Endothelial cell of umbilical vein (primary cell): ENCODE data around the gene SPAG8. TPM values are rescaled to one million over a fixed set of nuclear protein-coding genes. Genes with fewer than 3 reads are reported as not detected.

Source experiments
- BruUV-seq: library from RNA; stranded (reverse); fragments of 400-500 nt; replicated peaks from 2 replicates; lab custom pipeline; 2021; lab: Mats Ljungman, UMichigan
- CTCF ChIA-PET: fragments of 300-600, 350-600 bp; sonication (Branson Sonifier 250); formaldehyde crosslinking; loops from one replicate; lab custom pipeline; 2021; ENCODE audit warnings: antibody characterized with exemption, inconsistent platforms; lab: Charles Lee
- POLR2A ChIA-PET: fragments of 300-600, 350-600 bp; sonication (Branson Sonifier 250); formaldehyde crosslinking; loops from one replicate; lab custom pipeline; 2021; ENCODE audit warnings: antibody characterized with exemption, inconsistent platforms; lab: Charles Lee
- DNase-seq: peaks from one replicate; pipeline ENCODE4 v3.0.0-alpha.2; 2011; ENCODE audit warnings: low read depth, low spot score
- FAIRE-seq: peaks from 2 replicates; lab custom pipeline; 2011; peaks lifted over from hg19 to GRCh38; lab: Jason Lieb, UNC
- H2AFZ ChIP-seq: 2 replicates; pipeline ENCODE4 v1.6.0; 2012; ENCODE audit warnings: low read depth, low read length, control low read depth, inconsistent platforms
- H3K27ac ChIP-seq: 2 replicates; pipeline ENCODE4 v1.5.1; 2011; ENCODE audit warnings: low read depth, mild to moderate bottlenecking, control low read depth, low read length, moderate library complexity; ENCODE audit not compliant: insufficient read depth
- H3K27me3 ChIP-seq, 2 experiments: 2 replicates each; pipeline versions ENCODE4 v1.6.0 to v1.6.1; 2011; ENCODE audit warnings: low read length in 2 of 2, mixed read lengths in 1 of 2; ENCODE audit not compliant: control insufficient read depth in 2 of 2, insufficient read depth in 2 of 2
- H3K36me3 ChIP-seq, 2 experiments: 2 replicates in 1 of 2; 3 replicates in 1 of 2; pipeline ENCODE4 v1.5.1; 2011; ENCODE audit warnings: low read length in 2 of 2, mild to moderate bottlenecking in 1 of 2, moderate library complexity in 1 of 2; ENCODE audit not compliant: control insufficient read depth in 2 of 2, insufficient read depth in 2 of 2; ENCODE audit errors: extremely low read depth in 1 of 2
- H3K4me1 ChIP-seq: 3 replicates; pipeline ENCODE4 v1.5.1; 2011; ENCODE audit warnings: mild to moderate bottlenecking, low read length; ENCODE audit not compliant: control insufficient read depth, insufficient read depth; ENCODE audit errors: extremely low read depth
- H3K4me2 ChIP-seq: 2 replicates; pipeline ENCODE4 v1.6.1; 2011; ENCODE audit warnings: low read length, control low read depth, mixed read lengths; ENCODE audit not compliant: insufficient read depth
- H3K4me3 ChIP-seq, 3 experiments: fragments of 200-600 bp in 1 of 3; sonication (generic), shearing (Covaris generic) in 1 of 3; replicated peaks in 1 of 3; 2 replicates each; pipeline ENCODE4 v1.5.1; 2011 to 2016; ENCODE audit warnings: control low read depth in 3 of 3, low read length in 3 of 3, mild to moderate bottlenecking in 2 of 3, inconsistent platforms in 1 of 3, low read depth in 1 of 3, moderate library complexity in 1 of 3; ENCODE audit not compliant: insufficient read depth in 1 of 3
- H3K79me2 ChIP-seq: 2 replicates; pipeline ENCODE4 v1.6.0; 2012; ENCODE audit warnings: low read length, inconsistent platforms; ENCODE audit not compliant: control insufficient read depth, insufficient read depth
- H3K9ac ChIP-seq: replicated peaks from 2 replicates; pipeline ENCODE3; 2011; ENCODE audit warnings: low read length, control low read depth; ENCODE audit not compliant: insufficient read depth; ENCODE audit errors: extremely low read depth
- H3K9me1 ChIP-seq: replicated peaks from 3 replicates; pipeline ENCODE4 v1.6.0; 2011; ENCODE audit warnings: mild to moderate bottlenecking, low read length; ENCODE audit not compliant: control insufficient read depth, insufficient read depth; ENCODE audit errors: extremely low read depth
- H3K9me3 ChIP-seq: replicated peaks from 2 replicates; pipeline ENCODE4 v1.5.1; 2012; ENCODE audit warnings: low read length, inconsistent platforms; ENCODE audit not compliant: control insufficient read depth, insufficient read depth
- H4K20me1 ChIP-seq: replicated peaks from 2 replicates; pipeline ENCODE3; 2011; ENCODE audit warnings: mild to moderate bottlenecking, low read length; ENCODE audit not compliant: control insufficient read depth, insufficient read depth; ENCODE audit errors: extremely low read depth
- EZH2 ChIP-seq: IDR thresholded peaks from 2 replicates; pipeline ENCODE4 v1.6.1; 2012; ENCODE audit warnings: borderline replicate concordance, low read depth, mild to moderate bottlenecking, moderate library complexity, low read length, inconsistent platforms; ENCODE audit not compliant: severe bottlenecking
- FOS ChIP-seq: IDR thresholded peaks from 2 replicates; pipeline ENCODE4 v1.6.1; 2011; ENCODE audit warnings: mild to moderate bottlenecking, low read length, moderate library complexity, borderline replicate concordance; ENCODE audit not compliant: insufficient read depth
- GATA2 ChIP-seq: IDR thresholded peaks from 2 replicates; pipeline ENCODE4 v1.7.0; 2011; ENCODE audit warnings: low read depth, mild to moderate bottlenecking, moderate library complexity, mixed read lengths, low read length; ENCODE audit not compliant: insufficient read length, insufficient read depth
- JUN ChIP-seq: IDR thresholded peaks from 2 replicates; pipeline ENCODE4 v1.6.1; 2011; ENCODE audit warnings: borderline replicate concordance, low read depth; ENCODE audit not compliant: insufficient read length, insufficient read depth
- MYC ChIP-seq: IDR thresholded peaks from one replicate; pipeline ENCODE4 v1.6.1; 2011; ENCODE audit warnings: mild to moderate bottlenecking, low read depth, low read length
- POLR2A ChIP-seq: IDR thresholded peaks from 2 replicates; pipeline ENCODE4 v1.6.1; 2012; ENCODE audit warnings: low read depth, mild to moderate bottlenecking, control low read depth, low read length
- POLR2AphosphoS5 ChIP-seq: IDR thresholded peaks from 2 replicates; pipeline ENCODE4 v1.6.1; 2012; ENCODE audit warnings: low read depth, mild to moderate bottlenecking, control low read depth, low read length, moderate library complexity; ENCODE audit not compliant: insufficient read depth
- dilution Hi-C: fragments of 300-500 bp; cut with MboI; formaldehyde crosslinking; loops from one replicate; pipeline ENCODE4 v1.15.0; 2019; ENCODE audit warnings: low sequenced_read_pairs; ENCODE audit not compliant: extremely low pct_ligation_motif_present
- intact Hi-C: fragments of 100-400 bp; cut with micrococcal nuclease; formaldehyde crosslinking; loops from one replicate; pipeline ENCODE4 v1.10.0; 2022
- polyA plus RNA-seq, 4 experiments: library from polyadenylated mRNA; depleted of rRNA in 3 of 4; stranded (reverse) in 3 of 4; unstranded in 1 of 4; fragments of >200 nt; gene quantifications; 2 replicates each; pipeline versions ENCODE4 v1.2.1 to v1.2.3, GENCODE V29; 2011 to 2012; ENCODE audit warnings: missing spikeins in 1 of 4
- total RNA-seq: library from RNA; stranded (reverse); gene quantifications from 2 replicates; pipeline ENCODE4 v1.2.3, GENCODE V29; 2021
- TF ChIP-seq, protein P1 (sequence below), 2 donors: IDR thresholded peaks; 1 replicate in 1 of 2; 2 replicates in 1 of 2; pipeline ENCODE4 v1.5.1; 2011; ENCODE audit warnings: low read length in 2 of 2, mild to moderate bottlenecking in 2 of 2, moderate library complexity in 2 of 2, control low read depth in 1 of 2, inconsistent platforms in 1 of 2, low read depth in 1 of 2; ENCODE audit not compliant: insufficient read depth in 1 of 2; ENCODE audit errors: extremely low read depth in 1 of 2
- TF ChIP-seq, protein P2 (sequence below): IDR thresholded peaks from 2 replicates; pipeline ENCODE4 v1.6.1; 2011; ENCODE audit not compliant: insufficient read depth, insufficient read length

SPAG8 gene
- total and polyA plus RNA-seq, 2 donors (not counting 3 experiments of a cell fraction or from before 2014, with no cell fraction given): 0.21 to 0.69 TPM

- ChIA-PET POLR2A (interaction anchor here (0.6 to 1.1 kb wide), 4 partner anchors 14 to 181 kb away, joined by 3 to 8 read pairs (median 3); no protein-coding TSS in a partner anchor), CTCF (interaction anchor here (0.7 to 3.5 kb wide), 17 partner anchors 13 to 136 kb away, joined by 3 to 25 read pairs (median 5); partner anchors contain the start of gene MSMP)
- no TSS peak for BruUV-seq
These were observed 37.0 kb downstream of the SPAG8 start for GRCh38 chr9:35774907-35775635.

More at GRCh38 chr9:35774907-35775635, 37.0 kb downstream of the SPAG8 start:
- no peaks in the 10 kb centered on the region for H3K27me3 ChIP-seq
- H3K4me1 ChIP-seq: peaks cover 36% of the 10 kb centered on the region
- no peaks in the 10 kb centered on the region for H3K79me2 ChIP-seq
- peak overlapping the region; percentile 47 for H3K9ac ChIP-seq
- H4K20me1 ChIP-seq: no peaks in the 10 kb centered on the region
- TF ChIP-seq POLR2AphosphoS5 (no peak), GATA2 (no peak), MYC (no peak), JUN (no peak), POLR2A (no peak), EZH2 (no peak), FOS (no peak)
- TF ChIP-seq, protein P1, sequence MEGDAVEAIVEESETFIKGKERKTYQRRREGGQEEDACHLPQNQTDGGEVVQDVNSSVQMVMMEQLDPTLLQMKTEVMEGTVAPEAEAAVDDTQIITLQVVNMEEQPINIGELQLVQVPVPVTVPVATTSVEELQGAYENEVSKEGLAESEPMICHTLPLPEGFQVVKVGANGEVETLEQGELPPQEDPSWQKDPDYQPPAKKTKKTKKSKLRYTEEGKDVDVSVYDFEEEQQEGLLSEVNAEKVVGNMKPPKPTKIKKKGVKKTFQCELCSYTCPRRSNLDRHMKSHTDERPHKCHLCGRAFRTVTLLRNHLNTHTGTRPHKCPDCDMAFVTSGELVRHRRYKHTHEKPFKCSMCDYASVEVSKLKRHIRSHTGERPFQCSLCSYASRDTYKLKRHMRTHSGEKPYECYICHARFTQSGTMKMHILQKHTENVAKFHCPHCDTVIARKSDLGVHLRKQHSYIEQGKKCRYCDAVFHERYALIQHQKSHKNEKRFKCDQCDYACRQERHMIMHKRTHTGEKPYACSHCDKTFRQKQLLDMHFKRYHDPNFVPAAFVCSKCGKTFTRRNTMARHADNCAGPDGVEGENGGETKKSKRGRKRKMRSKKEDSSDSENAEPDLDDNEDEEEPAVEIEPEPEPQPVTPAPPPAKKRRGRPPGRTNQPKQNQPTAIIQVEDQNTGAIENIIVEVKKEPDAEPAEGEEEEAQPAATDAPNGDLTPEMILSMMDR (IDR thresholded peaks at IDR 0.05; ENCODE audit: extremely low read depth in 1 of 2, insufficient read depth in 1 of 2, low read depth in 1 of 2, low read length in 2 of 2): no peak
- TF ChIP-seq, protein P2, sequence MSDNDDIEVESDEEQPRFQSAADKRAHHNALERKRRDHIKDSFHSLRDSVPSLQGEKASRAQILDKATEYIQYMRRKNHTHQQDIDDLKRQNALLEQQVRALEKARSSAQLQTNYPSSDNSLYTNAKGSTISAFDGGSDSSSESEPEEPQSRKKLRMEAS: no peak
- H3K4me2 ChIP-seq: peak overlapping the region; percentile 60
- H2AFZ ChIP-seq: peak overlapping the region; percentile 98
- dilution Hi-C loops: no loop called here
- FAIRE-seq (peak; percentile 80), DNase-seq (peak; percentile 79)
- H3K27ac ChIP-seq: peak overlapping the region; percentile 52
- H3K9me3 ChIP-seq: no peaks in the 10 kb centered on the region
- intact Hi-C loops: loop anchor here (1.0 kb wide), 1 partner anchor 43 kb away; the partner anchor contains the start of genes CREB3 and TLN1
- no peaks in the 10 kb centered on the region for H3K36me3 ChIP-seq
- H3K4me3 ChIP-seq: peak overlapping the region in 1 of 3 experiments; percentile 13
- H3K9me1 ChIP-seq: no peaks in the 10 kb centered on the region
